CD4-positive, alpha-beta T cell treated with Interleukin-6 for 4 hours (primary cell): ENCODE measurements around the gene CNNM3.
"Not testable (repeated sequence)": the region's sequence is repeated elsewhere in the genome, so short reads cannot be mapped to it uniquely, and the experiment has no call there.

ENCODE experiments used
- DNase-seq: peaks from one replicate; pipeline ENCODE4 v3.0.0-alpha.2; 2020; ENCODE audit warnings: mixed read lengths

The CNNM3 gene

GRCh38 chr2:96800061-96801004 lies 15.7 kb upstream of the CNNM3 start:
- no peak for DNase-seq

- DNase-seq, result peak; percentile 78
These were observed 14.9 kb upstream of the CNNM3 start for GRCh38 chr2:96801005-96801785.

- DNase-seq, result peak; percentile 47
These were observed 14.1 kb upstream of the CNNM3 start for GRCh38 chr2:96801786-96802595.

GRCh38 chr2:96802721-96803120 lies 13.3 kb upstream of the CNNM3 start:
- no peak for DNase-seq

- no peak for DNase-seq
These were observed 11.1 kb upstream of the CNNM3 start for GRCh38 chr2:96804986-96805385.

- not testable (repeated sequence) for DNase-seq
These were observed 10.1 kb upstream of the CNNM3 start for GRCh38 chr2:96805946-96806345.

GRCh38 chr2:96806468-96807126 lies 9.5 kb upstream of the CNNM3 start:
- peak; percentile 69 for DNase-seq

GRCh38 chr2:96807127-96807471 lies 9.0 kb upstream of the CNNM3 start:
- DNase-seq, result no peak

GRCh38 chr2:96808176-96808837 lies 7.8 kb upstream of the CNNM3 start:
- no peak for DNase-seq

GRCh38 chr2:96809216-96809882 lies 6.7 kb upstream of the CNNM3 start:
- no peak for DNase-seq

- DNase-seq, result no peak
These were observed 5.9 kb upstream of the CNNM3 start for GRCh38 chr2:96809951-96810782.

- DNase-seq, result no peak
These were observed 5.3 kb upstream of the CNNM3 start for GRCh38 chr2:96810783-96811192.

GRCh38 chr2:96811917-96812316 lies 4.2 kb upstream of the CNNM3 start:
- DNase-seq, result no peak

- DNase-seq, result no peak
These were observed 2.4 kb upstream of the CNNM3 start for GRCh38 chr2:96813656-96814055.

GRCh38 chr2:96815326-96816126 lies 542 bp upstream of the CNNM3 start:
- peak; percentile 40 for DNase-seq

- peak; percentile 20 for DNase-seq
These were observed 1.0 kb downstream of the CNNM3 start for GRCh38 chr2:96816836-96817702.

- no peak for DNase-seq
These were observed 1.8 kb downstream of the CNNM3 start for GRCh38 chr2:96817882-96818281.

GRCh38 chr2:96819128-96819875 lies 3.2 kb downstream of the CNNM3 start:
- no peak for DNase-seq
